Right atrium auricular region (tissue), 2 donors: ENCODE data around the gene FADS3. TPM values are rescaled to one million over a fixed set of nuclear protein-coding genes. Genes with fewer than 3 reads are reported as not detected.

Source experiments
- DNase-seq: peaks from one replicate; pipeline ENCODE4 v3.0.0-alpha.2; 2019; ENCODE audit warnings: low spot score
- H3K27ac ChIP-seq, 2 donors: fragments of 200-600 bp; sonication (generic); 1 replicate in 1 of 2; 2 replicates in 1 of 2; pipeline ENCODE4 v1.5.1; 2016 to 2019
- H3K27me3 ChIP-seq, 2 donors: fragments of 200-600 bp; sonication (generic); one replicate each; pipeline versions ENCODE4 v1.5.1 to v1.6.0; 2017 to 2019
- H3K36me3 ChIP-seq: fragments of 200-600 bp; sonication (generic); one replicate; pipeline ENCODE4 v1.5.1; 2016
- H3K4me1 ChIP-seq, 2 donors: fragments of 200-600 bp; sonication (generic); one replicate each; pipeline versions ENCODE4 v1.5.1 to v1.6.0; 2017 to 2019
- H3K4me3 ChIP-seq, 2 donors: fragments of 200-600 bp; sonication (generic); 1 replicate in 1 of 2; 2 replicates in 1 of 2; pipeline ENCODE4 v1.5.1; 2017 to 2019; ENCODE audit warnings: mild to moderate bottlenecking in 1 of 2, moderate library complexity in 1 of 2
- H3K9me3 ChIP-seq, 2 donors: fragments of 200-600 bp; sonication (generic); one replicate each; pipeline ENCODE4 v1.5.1; 2019
- total RNA-seq, 2 donors: library from RNA; depleted of rRNA; stranded (reverse); fragments of >200 nt; gene quantifications; one replicate each; pipeline ENCODE4 v1.1.0, GENCODE V29; 2016
- TF ChIP-seq, protein P1 (sequence below), 2 donors: fragments of 200-600 bp; sonication (generic); IDR thresholded peaks; one replicate each; pipeline ENCODE4 v1.5.1; 2019; ENCODE audit warnings: antibody characterized with exemption in 2 of 2

The FADS3 gene, protein sequence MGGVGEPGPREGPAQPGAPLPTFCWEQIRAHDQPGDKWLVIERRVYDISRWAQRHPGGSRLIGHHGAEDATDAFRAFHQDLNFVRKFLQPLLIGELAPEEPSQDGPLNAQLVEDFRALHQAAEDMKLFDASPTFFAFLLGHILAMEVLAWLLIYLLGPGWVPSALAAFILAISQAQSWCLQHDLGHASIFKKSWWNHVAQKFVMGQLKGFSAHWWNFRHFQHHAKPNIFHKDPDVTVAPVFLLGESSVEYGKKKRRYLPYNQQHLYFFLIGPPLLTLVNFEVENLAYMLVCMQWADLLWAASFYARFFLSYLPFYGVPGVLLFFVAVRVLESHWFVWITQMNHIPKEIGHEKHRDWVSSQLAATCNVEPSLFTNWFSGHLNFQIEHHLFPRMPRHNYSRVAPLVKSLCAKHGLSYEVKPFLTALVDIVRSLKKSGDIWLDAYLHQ
- 10 to 100 TPM; 48.7 to 93.0 TPM for total RNA-seq

DNA sequence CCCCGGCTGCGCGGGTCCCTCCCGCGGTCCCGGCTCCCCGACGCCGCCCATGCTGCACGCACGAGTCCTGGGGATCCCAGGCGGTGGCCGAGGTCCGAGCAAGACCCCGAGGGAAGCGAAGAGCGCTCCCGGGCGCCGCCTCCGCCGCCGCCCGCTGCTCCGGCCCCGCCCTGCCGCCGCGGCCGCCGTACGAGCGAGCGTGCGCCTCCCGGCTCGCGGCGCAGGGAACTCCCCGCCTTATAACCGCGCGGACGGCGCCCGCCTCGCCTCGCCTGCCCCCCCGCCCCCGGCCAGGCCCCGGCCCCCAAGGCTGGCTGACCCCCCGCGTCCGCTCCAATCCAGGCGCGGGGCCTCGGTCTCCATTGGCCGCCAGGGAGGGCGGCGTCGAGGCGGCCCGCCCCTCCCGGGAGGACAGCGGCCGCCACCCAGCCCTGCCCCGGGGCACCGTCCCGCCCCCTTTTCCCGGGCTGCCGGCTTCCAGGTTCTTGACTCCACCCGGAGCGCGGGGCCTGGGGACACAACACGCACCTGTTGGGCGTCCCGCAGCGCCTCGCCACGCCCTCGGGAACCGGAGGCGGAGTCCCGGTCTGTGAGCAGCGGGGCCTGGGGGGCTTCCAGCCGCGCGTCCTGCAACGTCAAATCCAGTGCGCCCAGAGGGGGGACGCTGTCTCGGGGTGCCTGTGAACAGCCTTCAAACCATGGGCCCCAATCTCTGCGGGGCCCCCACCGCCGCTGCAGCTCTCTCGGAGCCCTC is at the start of gene FADS3:
TSS of gene FADS3 (minus strand) at position 215 of the 754 bp plus-strand sequence. CDS start at position 51, 164 bp downstream.
- peak within 1 kb of the TSS; percentile 94 to 96 for H3K27ac ChIP-seq
- H3K4me3 ChIP-seq, result peak within 1 kb of the TSS; percentile 81 to 91
- H3K36me3 ChIP-seq, result no peaks in the 10 kb centered on the region
- DNase-seq, result peak; percentile 92
- peaks cover 0 to 49% of the 10 kb centered on the region in 2 donors for H3K4me1 ChIP-seq
- H3K27me3 ChIP-seq, result no peaks in the 10 kb centered on the region
- H3K9me3 ChIP-seq, result no peaks in the 10 kb centered on the region
- TF ChIP-seq, protein P1, sequence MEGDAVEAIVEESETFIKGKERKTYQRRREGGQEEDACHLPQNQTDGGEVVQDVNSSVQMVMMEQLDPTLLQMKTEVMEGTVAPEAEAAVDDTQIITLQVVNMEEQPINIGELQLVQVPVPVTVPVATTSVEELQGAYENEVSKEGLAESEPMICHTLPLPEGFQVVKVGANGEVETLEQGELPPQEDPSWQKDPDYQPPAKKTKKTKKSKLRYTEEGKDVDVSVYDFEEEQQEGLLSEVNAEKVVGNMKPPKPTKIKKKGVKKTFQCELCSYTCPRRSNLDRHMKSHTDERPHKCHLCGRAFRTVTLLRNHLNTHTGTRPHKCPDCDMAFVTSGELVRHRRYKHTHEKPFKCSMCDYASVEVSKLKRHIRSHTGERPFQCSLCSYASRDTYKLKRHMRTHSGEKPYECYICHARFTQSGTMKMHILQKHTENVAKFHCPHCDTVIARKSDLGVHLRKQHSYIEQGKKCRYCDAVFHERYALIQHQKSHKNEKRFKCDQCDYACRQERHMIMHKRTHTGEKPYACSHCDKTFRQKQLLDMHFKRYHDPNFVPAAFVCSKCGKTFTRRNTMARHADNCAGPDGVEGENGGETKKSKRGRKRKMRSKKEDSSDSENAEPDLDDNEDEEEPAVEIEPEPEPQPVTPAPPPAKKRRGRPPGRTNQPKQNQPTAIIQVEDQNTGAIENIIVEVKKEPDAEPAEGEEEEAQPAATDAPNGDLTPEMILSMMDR (IDR thresholded peaks at IDR 0.05), result no peak

DNA sequence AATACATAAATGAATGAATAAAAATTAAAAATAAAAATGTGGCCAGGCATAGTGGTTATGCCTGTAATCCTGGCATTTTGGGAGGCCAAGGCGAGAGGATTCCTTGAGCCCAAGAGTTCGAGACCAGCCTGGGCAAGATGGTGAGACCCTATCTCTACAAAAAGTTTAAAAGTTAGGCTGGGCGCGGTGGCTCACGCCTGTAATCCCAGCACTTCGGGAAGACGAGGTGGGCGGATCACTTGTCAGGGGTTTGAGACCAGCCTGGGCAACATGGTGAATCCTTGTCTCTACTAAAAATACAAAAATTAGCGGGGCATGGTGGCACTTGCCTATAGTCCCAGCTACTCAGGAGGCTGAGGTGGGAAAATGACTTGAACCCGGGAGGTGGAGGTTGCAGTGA is 49.1 kb upstream of the FADS3 start:
- TF ChIP-seq, protein P1 (IDR thresholded peaks at IDR 0.05), result no peak
- Histone ChIP-seq H3K27ac (no peak overlapping the region), H3K9me3 (peaks cover 0 to 19% of the 10 kb centered on the region in 2 donors), H3K27me3 (no peaks in the 10 kb centered on the region), H3K4me3 (no peak overlapping the region), H3K4me1 (no peaks in the 10 kb centered on the region), H3K36me3 (no peaks in the 10 kb centered on the region)
- peak; percentile 13 for DNase-seq

DNA sequence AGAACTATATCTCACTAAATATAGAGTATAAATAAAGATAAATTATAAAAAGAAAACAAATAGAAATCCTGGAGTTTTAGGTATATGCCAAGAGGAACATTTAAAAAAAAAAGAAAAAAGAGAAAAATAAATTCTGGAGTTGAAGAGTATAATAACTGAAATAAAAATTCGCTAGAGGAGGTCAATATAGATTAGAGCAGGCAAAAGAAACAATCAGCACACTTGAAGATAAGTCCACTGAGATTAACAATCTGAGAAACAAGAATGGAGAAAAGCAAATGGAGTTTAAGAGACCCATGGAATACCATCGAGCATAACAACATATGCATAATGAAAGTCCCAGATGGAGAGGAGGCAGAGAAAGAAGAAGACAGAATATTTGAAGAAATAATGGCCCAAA is 44.5 kb upstream of the FADS3 start:
- Histone ChIP-seq H3K4me1 (no peaks in the 10 kb centered on the region), H3K4me3 (no peak overlapping the region), H3K9me3 (peaks cover 0 to 19% of the 10 kb centered on the region in 2 donors), H3K27me3 (no peaks in the 10 kb centered on the region), H3K36me3 (no peaks in the 10 kb centered on the region), H3K27ac (no peak overlapping the region)
- TF ChIP-seq, protein P1 (IDR thresholded peaks at IDR 0.05), result no peak
- DNase-seq, result no peak

- TF ChIP-seq, protein P1 (IDR thresholded peaks at IDR 0.05), result no peak
Measured at GRCh38 chr11:61930933-61931332, 39.6 kb upstream of the FADS3 start.

GRCh38 chr11:61928606-61929005 is 37.3 kb upstream of the FADS3 start:
- Histone ChIP-seq H3K4me3 (no peak overlapping the region), H3K36me3 (no peaks in the 10 kb centered on the region)
- DNase-seq, result no peak

More at GRCh38 chr11:61930933-61931332, 39.6 kb upstream of the FADS3 start:
- Histone ChIP-seq H3K4me3 (no peak overlapping the region), H3K27ac (no peak overlapping the region), H3K9me3 (peaks cover 0 to 2% of the 10 kb centered on the region in 2 donors), H3K4me1 (no peaks in the 10 kb centered on the region), H3K27me3 (no peaks in the 10 kb centered on the region), H3K36me3 (no peaks in the 10 kb centered on the region)
- no peak for DNase-seq

More at GRCh38 chr11:61928606-61929005, 37.3 kb upstream of the FADS3 start:
- TF ChIP-seq, protein P1 (IDR thresholded peaks at IDR 0.05), result no peak
- Histone ChIP-seq H3K9me3 (no peaks in the 10 kb centered on the region), H3K27me3 (no peaks in the 10 kb centered on the region), H3K27ac (no peak overlapping the region), H3K4me1 (peaks cover 0 to 9% of the 10 kb centered on the region in 2 donors)
